ENCODE data around the gene TMCO4.
"Not testable (repeated sequence)": the region's sequence is repeated elsewhere in the genome, so short reads cannot be mapped to it uniquely, and the experiment has no call there.

Gene TMCO4

DNA sequence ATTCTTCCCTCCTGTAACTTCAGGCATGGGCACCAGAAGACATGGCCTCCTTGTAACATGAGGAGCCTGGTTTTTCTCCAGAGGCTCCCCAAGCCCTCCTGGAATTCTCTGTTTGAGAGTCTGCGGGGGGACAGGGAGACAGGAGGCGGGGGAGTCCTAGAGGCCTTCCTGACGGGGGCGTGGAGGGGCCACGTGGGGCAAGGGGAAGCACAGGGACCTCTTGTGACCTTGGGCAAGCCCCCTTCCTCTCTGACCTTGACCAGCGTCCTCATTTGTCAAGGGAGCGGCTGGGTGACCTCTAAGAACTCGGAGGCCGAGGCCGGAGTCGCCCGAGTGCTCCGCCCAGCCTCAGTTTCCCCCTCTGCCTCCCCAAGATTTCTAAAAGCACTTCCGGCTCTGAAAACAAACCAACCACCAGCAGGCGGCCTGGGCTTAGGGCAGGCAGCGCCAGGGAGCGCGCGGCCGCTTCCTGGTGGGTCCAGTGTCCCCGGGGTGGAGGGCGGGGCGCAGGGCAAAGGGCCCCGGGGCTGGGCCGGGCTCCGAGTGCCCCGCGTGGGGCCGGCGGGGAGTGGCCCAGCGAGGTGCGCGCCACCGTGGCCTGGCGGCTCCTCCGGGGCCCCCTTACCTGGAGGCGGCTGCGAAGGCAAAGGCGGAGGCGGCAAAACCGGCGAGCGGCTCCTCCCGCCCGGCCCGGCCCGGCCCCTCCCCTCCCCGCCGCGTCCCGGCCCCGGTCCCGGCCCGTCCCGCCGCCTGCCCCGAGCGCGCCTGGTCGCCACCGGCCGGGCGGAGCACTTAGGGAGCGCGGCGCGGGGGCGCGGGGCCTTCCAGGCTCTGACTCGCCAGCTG is at the start of gene TMCO4:
Gene TMCO4, minus strand, starts transcription at position 687 of the 846 bp plus-strand sequence. CDS start 19,158 bp downstream, outside the sequence.
- DNase-seq: peak; percentile 59

GRCh38 chr1:19849307-19849706 is 49.6 kb upstream of the TMCO4 start:
- not testable (repeated sequence) for DNase-seq

DNA sequence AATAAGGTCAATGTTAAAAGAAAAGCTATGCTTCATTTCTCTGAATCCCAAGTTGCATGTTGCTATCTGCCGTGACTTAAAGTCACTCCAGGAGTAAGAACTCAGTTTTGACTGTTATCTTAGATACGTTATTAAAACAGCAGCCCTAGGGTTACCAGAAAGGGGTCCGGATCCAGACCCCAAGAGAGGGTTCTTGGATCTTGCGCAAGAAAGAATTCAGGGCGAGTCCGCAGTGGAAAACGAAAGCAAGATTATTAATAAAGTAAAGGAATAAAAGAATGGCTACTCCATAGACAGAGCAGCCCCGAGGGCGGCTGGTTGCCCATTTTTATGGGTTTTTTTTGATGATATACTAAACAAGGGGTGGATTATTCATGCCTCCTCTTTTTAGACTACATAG is 47.6 kb upstream of the TMCO4 start:
- DNase-seq: not testable (repeated sequence)

DNA sequence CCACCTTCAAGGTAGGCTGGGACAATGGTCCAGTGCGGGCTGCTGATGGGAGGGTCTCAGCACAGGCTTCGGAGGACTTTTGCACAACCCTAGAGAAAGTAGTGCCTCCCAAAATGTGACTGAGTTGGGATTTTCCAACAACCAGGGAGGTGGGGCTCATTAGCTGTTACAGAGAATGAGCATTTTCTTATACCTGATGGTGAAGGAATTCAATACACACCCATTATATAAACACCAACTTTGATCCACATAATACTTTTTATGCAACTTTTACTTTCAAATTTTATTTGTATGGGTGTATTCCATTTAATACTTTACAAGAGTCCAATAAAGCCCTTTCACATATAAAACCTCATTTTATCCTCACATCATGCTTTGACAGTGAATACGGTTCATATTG is 46.6 kb upstream of the TMCO4 start:
- no peak for DNase-seq

DNA sequence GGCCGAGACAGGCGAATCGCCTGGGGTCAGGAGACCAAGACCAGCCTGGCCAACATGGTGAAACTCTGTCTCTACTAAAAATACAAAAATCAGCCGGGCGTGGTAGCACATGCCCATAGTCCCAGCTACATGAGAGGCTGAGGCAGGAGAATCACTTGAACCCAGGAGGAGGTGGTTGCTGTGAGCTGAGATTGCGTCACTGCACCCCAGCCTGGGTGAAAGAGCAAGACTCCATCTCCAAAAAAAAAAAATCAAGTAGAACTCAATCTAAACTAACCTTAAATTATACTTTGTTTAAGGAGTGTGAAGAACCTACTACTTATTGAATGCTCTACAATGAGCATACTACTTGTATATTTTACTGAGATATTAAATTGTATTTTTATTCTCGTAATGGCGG is 45.8 kb upstream of the TMCO4 start:
- no peak for DNase-seq

- no peak for DNase-seq
These were observed 45.2 kb upstream of the TMCO4 start for GRCh38 chr1:19844731-19845495.

DNA sequence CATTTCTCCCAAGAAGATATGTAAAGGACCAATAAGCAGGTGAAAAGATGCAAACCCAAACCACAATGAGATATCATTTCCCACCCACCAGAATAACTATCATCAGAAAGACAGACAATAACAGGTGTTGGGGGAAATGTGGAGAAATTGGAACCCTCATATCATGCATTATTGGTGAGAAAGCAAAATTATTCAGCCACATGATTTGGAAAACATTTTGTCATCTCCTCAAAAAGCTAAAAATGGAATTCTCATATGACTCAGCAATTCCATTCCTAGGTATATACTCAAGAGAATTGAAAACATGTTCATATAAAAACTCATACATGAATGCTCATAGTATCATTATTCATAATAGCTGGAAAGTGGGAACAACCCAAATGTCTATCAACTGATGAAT is 40.5 kb upstream of the TMCO4 start:
- no peak for DNase-seq

- DNase-seq: peak; percentile 33
These were observed 38.1 kb upstream of the TMCO4 start for GRCh38 chr1:19837866-19838265.

DNA sequence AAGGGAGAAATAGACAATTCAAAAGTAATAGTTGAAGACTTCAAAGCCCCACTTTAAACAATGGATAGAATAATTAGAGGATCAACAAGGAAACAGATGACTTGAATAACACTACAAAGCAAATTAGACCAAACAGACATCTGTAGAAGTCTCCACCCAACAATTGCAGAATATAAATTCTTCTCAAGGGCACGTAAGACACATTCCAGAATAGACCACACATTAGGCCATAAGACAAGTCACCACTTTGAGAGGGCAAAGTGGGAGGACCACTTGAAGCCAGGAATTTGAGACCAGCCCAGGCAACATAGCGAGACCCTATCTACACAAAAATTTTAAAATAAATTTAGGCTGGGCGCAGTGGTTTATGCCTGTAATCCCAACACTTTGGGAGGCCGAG is 35.9 kb upstream of the TMCO4 start:
- no peak for DNase-seq

DNA sequence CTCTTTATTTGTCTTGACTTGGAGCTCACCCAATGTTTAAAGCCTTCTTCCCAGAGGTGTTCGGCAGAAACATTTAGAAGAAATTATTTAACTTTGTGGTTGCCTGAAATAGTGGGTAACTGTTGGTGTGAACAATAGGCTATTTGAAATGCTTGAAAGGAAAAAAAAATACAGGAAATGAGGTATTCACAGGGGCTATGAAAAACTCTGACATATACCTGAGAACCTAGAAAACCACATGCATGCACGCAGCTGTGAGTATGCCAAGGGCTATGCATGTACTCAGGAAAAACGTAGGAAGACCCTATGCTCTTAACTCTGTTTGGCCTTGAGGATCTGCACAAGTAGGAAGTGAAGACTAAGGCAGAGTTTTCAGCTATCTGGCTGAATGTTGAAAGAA is 31.7 kb upstream of the TMCO4 start:
- DNase-seq: no peak

- DNase-seq: no peak
These were observed 28.8 kb upstream of the TMCO4 start for GRCh38 chr1:19828546-19828945.

- no peak for DNase-seq
These were observed 25.6 kb upstream of the TMCO4 start for GRCh38 chr1:19825298-19825697.

DNA sequence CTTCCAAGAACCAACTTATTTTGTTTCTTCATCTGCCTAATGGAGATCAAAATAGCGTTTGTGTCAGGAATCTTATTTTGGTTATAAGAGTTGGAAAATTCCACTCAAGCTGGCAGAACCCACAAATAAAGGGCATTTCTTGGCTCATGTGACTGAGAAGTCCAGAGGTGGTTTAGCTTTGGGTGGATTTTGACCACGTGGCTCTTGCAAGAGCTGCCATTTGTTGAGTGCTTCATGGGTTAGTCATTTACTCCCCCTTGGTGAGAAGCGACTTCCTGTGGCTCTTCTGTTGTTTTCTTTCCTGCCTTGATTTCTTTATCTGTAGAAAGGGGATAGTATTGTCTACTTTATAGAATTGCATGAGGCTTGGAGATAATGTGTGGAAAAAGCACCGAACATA is 24.8 kb upstream of the TMCO4 start:
- no peak for DNase-seq

DNA sequence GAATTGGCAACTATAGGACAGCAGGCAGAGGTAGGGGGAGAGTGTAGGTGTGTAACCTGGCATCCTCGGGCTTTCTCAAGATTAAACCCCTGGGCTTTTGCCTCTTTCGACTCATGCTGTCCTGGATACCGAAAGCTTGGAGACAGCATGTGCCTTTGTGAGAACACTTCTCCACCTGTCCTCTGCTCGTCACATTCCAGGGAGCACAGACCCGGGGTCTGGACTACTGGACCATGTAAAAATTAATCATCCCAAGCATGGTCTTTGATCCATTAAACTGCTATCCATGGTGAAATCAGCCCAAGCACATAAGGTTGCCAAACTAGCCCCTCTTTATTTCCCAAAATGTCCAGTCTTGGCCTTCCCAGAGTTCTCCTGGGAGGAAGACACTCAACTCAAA is 24.3 kb upstream of the TMCO4 start:
- DNase-seq: no peak

DNA sequence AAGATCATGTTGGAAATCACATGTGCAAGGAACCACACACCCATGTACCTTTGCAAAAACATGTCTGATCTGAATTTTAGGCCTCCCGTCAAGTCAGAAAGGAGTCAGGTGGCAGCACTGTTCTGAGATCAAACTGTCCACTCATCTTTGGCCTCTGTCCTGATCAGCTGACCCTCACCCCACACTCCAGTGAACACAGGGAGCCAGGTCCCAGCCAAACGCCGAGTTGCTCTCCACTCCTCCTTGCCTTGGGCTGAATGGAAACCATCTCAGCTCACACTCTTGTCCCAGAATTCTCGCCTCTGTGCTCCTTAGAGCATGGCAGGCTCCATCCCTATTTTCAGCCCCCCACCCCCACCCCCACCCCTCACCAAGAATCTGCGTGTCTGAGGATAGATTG is 20.0 kb upstream of the TMCO4 start:
- no peak for DNase-seq

GRCh38 chr1:19818324-19818723 is 18.6 kb upstream of the TMCO4 start:
- DNase-seq: no peak

GRCh38 chr1:19817160-19817559 is 17.4 kb upstream of the TMCO4 start:
- no peak for DNase-seq

DNA sequence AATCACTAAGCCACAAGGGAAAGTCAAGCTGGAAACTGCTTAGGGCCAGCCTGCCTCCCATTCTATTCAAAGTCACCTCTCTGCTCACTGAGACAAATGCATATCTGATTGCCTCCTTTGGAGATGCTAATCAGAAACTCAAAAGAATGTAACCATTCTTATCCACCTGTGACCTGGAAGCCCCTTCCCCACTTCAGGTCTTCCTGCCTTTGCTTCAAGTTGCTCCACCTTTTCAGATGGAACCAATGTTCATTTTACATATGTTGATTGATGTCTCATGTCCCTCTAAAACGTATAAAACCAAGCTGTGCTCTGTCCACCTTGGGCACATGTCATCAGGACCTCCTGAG is 17.0 kb upstream of the TMCO4 start:
- DNase-seq: not testable (repeated sequence)

GRCh38 chr1:19815801-19816736 is 16.4 kb upstream of the TMCO4 start:
- no peak for DNase-seq

- no peak for DNase-seq
These were observed 15.2 kb upstream of the TMCO4 start, which contains the start of gene RNF186 for GRCh38 chr1:19814681-19815503. Gene RNF186 (minus strand): TSS chr1:19815283. CDS start chr1:19815101, 182 bp downstream.

DNA sequence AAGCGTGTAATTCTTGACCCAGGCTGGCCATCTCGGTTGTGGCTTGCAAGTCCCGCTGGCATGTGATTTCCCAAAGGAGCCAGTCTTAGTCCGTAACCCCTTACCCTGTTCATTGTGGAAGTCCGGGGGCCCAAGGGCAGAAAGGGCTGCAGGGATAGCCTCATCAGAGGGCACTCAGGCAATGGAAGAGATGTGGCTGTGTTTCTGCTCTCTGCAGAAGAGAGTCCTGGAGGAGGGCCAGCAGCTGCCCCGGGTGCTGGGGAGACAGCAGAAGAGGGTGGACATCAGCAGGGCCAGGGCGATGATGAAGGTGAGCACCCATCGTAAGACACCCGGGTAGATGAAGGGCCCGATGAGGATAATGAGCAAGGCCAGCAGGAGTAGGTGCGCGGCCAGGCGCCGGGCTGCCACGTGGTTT is 14.5 kb upstream of the TMCO4 start:
- DNase-seq: no peak

DNA sequence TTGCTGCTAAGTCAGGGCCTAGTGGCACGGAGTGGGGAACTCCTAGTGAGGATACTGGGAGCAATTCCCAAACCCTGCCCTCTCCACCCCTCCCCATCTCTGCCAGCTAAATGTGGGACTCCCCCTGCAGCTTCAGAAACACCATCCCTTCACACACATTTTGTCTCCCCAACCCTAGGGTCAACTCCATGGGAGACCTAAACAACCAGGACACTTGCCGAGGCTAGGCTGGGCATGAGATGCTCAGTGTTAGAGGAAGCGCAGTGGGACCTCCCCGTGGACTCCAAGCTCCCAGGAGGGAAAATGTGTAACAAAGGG is 13.9 kb upstream of the TMCO4 start:
- no peak for DNase-seq
